Measurements from ENCODE around the gene WDR77. TPM values are rescaled to one million over a fixed set of nuclear protein-coding genes. Genes with fewer than 3 reads are reported as not detected.
A peak's percentile ranks its signal among the peaks of the same experiment; 100 is the strongest.

The WDR77 gene
- total RNA-seq, 3 donors from 2014 or later = 22.7 to 33.8 (median 30.2) TPM

- Histone ChIP-seq H3K36me3 (no peaks in the 10 kb centered on the region), H3K4me3 (peak overlapping the region; percentile 79 to 95 (median 81)), H3K9me3 (no peaks in the 10 kb centered on the region), H3K27ac (peak overlapping the region; percentile 85 to 90), H3K4me1 (peaks cover 0 to 19% of the 10 kb centered on the region in 2 donors), H3K27me3 (no peaks in the 10 kb centered on the region)
- TF ChIP-seq CTCF (IDR thresholded peaks at IDR 0.05) (no peak), POLR2A (IDR thresholded peaks at IDR 0.05) (no peak), POLR2AphosphoS5 (IDR thresholded peaks at IDR 0.05) (no peak)
- DNase-seq (ENCODE audit: low spot score in 2 of 2) = no peak
- intact Hi-C loops (cut with DNase I; ENCODE audit: low total_unique reads) = no loop called here
Observed at GRCh38 chr1:111449703-111450017, 604 bp upstream of the WDR77 start.

- no peak for TF ChIP-seq CTCF (IDR thresholded peaks at IDR 0.05)
- no peak for TF ChIP-seq POLR2A (IDR thresholded peaks at IDR 0.05)
- no peak for TF ChIP-seq POLR2AphosphoS5 (IDR thresholded peaks at IDR 0.05)
- peak in 1 of 2 donors; percentile 27 for DNase-seq (ENCODE audit: low spot score in 2 of 2)
- Histone ChIP-seq H3K4me1 (peaks cover 0 to 19% of the 10 kb centered on the region in 2 donors), H3K36me3 (no peaks in the 10 kb centered on the region), H3K9me3 (no peaks in the 10 kb centered on the region), H3K4me3 (peak overlapping the region; percentile 79 to 95 (median 81)), H3K27me3 (no peaks in the 10 kb centered on the region), H3K27ac (peak overlapping the region; percentile 85 to 90)
- intact Hi-C loops (cut with DNase I; ENCODE audit: low total_unique reads) = no loop called here
Observed at GRCh38 chr1:111448482-111448917, 556 bp downstream of the WDR77 start.

- intact Hi-C loops (cut with DNase I; ENCODE audit: low total_unique reads) = no loop called here
- TF ChIP-seq POLR2AphosphoS5 (IDR thresholded peaks at IDR 0.05) (no peak), POLR2A (IDR thresholded peaks at IDR 0.05) (no peak), CTCF (IDR thresholded peaks at IDR 0.05) (no peak)
- no peaks in the 10 kb centered on the region for H3K27me3 ChIP-seq
- no peak for DNase-seq (ENCODE audit: low spot score in 2 of 2)
- H3K4me1 ChIP-seq = peaks cover 0 to 19% of the 10 kb centered on the region in 2 donors
- H3K27ac ChIP-seq = no peak overlapping the region
- H3K36me3 ChIP-seq = no peaks in the 10 kb centered on the region
- H3K4me3 ChIP-seq = peak overlapping the region in 1 of 3 donors; percentile 95
- H3K9me3 ChIP-seq = no peaks in the 10 kb centered on the region
Observed at GRCh38 chr1:111446967-111447892, 1.8 kb downstream of the WDR77 start.

GRCh38 chr1:111446546-111446945 lies 2.5 kb downstream of the WDR77 start:
- no peak for TF ChIP-seq POLR2AphosphoS5 (IDR thresholded peaks at IDR 0.05)
- TF ChIP-seq CTCF (IDR thresholded peaks at IDR 0.05) = no peak
- TF ChIP-seq POLR2A (IDR thresholded peaks at IDR 0.05) = no peak
- Histone ChIP-seq H3K4me1 (peaks cover 0 to 15% of the 10 kb centered on the region in 2 donors), H3K4me3 (no peak overlapping the region), H3K27me3 (no peaks in the 10 kb centered on the region), H3K36me3 (no peaks in the 10 kb centered on the region), H3K27ac (no peak overlapping the region), H3K9me3 (no peaks in the 10 kb centered on the region)
- DNase-seq (ENCODE audit: low spot score in 2 of 2) = no peak
- intact Hi-C loops (cut with DNase I; ENCODE audit: low total_unique reads) = no loop called here

- Histone ChIP-seq H3K36me3 (no peaks in the 10 kb centered on the region), H3K27me3 (no peaks in the 10 kb centered on the region), H3K9me3 (no peaks in the 10 kb centered on the region), H3K4me1 (no peaks in the 10 kb centered on the region), H3K4me3 (no peak overlapping the region), H3K27ac (no peak overlapping the region)
- TF ChIP-seq POLR2A (IDR thresholded peaks at IDR 0.05) (no peak), POLR2AphosphoS5 (IDR thresholded peaks at IDR 0.05) (no peak), CTCF (IDR thresholded peaks at IDR 0.05) (no peak)
- no peak for DNase-seq (ENCODE audit: low spot score in 2 of 2)
- intact Hi-C loops (cut with DNase I; ENCODE audit: low total_unique reads) = no loop called here
Observed at GRCh38 chr1:111444031-111444430, 5.0 kb downstream of the WDR77 start.
